PFSK-1 (cell line): Measurements from ENCODE around the gene COMMD7.

Experiments
- FOXP2 ChIP-seq: optimal IDR thresholded peaks from 2 replicates; pipeline ENCODE3; 2011; ENCODE audit warnings: borderline replicate concordance, control low read depth, inconsistent platforms; ENCODE audit not compliant: insufficient read depth; ENCODE audit errors: extremely low read length, extremely low read depth
- POLR2AphosphoS5 ChIP-seq: IDR thresholded peaks from 2 replicates; pipeline ENCODE4 v1.6.1; 2012; ENCODE audit warnings: low read depth, mild to moderate bottlenecking, control low read depth, low read length, moderate library complexity
- SIN3A ChIP-seq: IDR thresholded peaks from 2 replicates; pipeline ENCODE4 v1.6.1; 2012; ENCODE audit warnings: mild to moderate bottlenecking, low read length, moderate library complexity, borderline replicate concordance; ENCODE audit not compliant: insufficient read depth
- TAF1 ChIP-seq: IDR thresholded peaks from 2 replicates; pipeline ENCODE4 v1.6.1; 2012; ENCODE audit warnings: low read length, control low read depth, borderline replicate concordance; ENCODE audit not compliant: insufficient read depth
- TF ChIP-seq, protein P1 (sequence below), 2 experiments: IDR thresholded peaks; 2 replicates each; pipeline versions ENCODE4 v1.6.1 to v1.8.0; 2011 to 2012; ENCODE audit warnings: low read depth in 2 of 2, low read length in 2 of 2, control low read depth in 1 of 2, inconsistent platforms in 1 of 2, mild to moderate bottlenecking in 1 of 2, moderate library complexity in 1 of 2; ENCODE audit not compliant: insufficient read depth in 1 of 2

GRCh38 chr20:32780749-32781655 lies 37.7 kb upstream of the COMMD7 start:
- TF ChIP-seq, protein P1, sequence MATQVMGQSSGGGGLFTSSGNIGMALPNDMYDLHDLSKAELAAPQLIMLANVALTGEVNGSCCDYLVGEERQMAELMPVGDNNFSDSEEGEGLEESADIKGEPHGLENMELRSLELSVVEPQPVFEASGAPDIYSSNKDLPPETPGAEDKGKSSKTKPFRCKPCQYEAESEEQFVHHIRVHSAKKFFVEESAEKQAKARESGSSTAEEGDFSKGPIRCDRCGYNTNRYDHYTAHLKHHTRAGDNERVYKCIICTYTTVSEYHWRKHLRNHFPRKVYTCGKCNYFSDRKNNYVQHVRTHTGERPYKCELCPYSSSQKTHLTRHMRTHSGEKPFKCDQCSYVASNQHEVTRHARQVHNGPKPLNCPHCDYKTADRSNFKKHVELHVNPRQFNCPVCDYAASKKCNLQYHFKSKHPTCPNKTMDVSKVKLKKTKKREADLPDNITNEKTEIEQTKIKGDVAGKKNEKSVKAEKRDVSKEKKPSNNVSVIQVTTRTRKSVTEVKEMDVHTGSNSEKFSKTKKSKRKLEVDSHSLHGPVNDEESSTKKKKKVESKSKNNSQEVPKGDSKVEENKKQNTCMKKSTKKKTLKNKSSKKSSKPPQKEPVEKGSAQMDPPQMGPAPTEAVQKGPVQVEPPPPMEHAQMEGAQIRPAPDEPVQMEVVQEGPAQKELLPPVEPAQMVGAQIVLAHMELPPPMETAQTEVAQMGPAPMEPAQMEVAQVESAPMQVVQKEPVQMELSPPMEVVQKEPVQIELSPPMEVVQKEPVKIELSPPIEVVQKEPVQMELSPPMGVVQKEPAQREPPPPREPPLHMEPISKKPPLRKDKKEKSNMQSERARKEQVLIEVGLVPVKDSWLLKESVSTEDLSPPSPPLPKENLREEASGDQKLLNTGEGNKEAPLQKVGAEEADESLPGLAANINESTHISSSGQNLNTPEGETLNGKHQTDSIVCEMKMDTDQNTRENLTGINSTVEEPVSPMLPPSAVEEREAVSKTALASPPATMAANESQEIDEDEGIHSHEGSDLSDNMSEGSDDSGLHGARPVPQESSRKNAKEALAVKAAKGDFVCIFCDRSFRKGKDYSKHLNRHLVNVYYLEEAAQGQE (IDR thresholded peaks at IDR 0.05; ENCODE audit: insufficient read depth in 1 of 2, low read depth in 2 of 2, low read length in 2 of 2): no peak
- TF ChIP-seq POLR2AphosphoS5: no peak
- TF ChIP-seq TAF1: no peak
- no peak for TF ChIP-seq SIN3A
- TF ChIP-seq FOXP2: no peak
